Measurements from ENCODE around the gene BYSL. TPM values are rescaled to one million over a fixed set of nuclear protein-coding genes. Genes with fewer than 3 reads are reported as not detected.

BYSL gene
- total RNA-seq, 1 donor from 2014 or later, result 32.8 TPM

GRCh38 chr6:41934278-41935192 lies 13.2 kb downstream of the BYSL start:
- no peak for TF ChIP-seq CTCF (IDR thresholded peaks at IDR 0.05; ENCODE audit: unreplicated experiment)
- H3K4me1 Mint-ChIP-seq, result peaks cover 27% of the 10 kb centered on the region
- no peak for DNase-seq (ENCODE audit: low spot score in 2 of 2, unreplicated experiment in 2 of 2)
- no peaks in the 10 kb centered on the region for H3K9me3 Mint-ChIP-seq
- peaks cover 21% of the 10 kb centered on the region for H3K36me3 Mint-ChIP-seq
- no peaks in the 10 kb centered on the region for H3K27me3 Mint-ChIP-seq (ENCODE audit: low read depth)
- no peak overlapping the region for H3K4me3 Mint-ChIP-seq
- H3K27ac Mint-ChIP-seq, result peak overlapping the region; percentile 12

GRCh38 chr6:41935193-41935574 lies 13.9 kb downstream of the BYSL start:
- Mint-ChIP-seq H3K36me3 (peaks cover 21% of the 10 kb centered on the region), H3K9me3 (no peaks in the 10 kb centered on the region), H3K27me3 (ENCODE audit: low read depth) (no peaks in the 10 kb centered on the region), H3K4me3 (no peak overlapping the region), H3K4me1 (peaks cover 34% of the 10 kb centered on the region), H3K27ac (no peak overlapping the region)
- TF ChIP-seq CTCF (IDR thresholded peaks at IDR 0.05; ENCODE audit: unreplicated experiment), result no peak
- DNase-seq (ENCODE audit: low spot score in 2 of 2, unreplicated experiment in 2 of 2), result no peak

- DNase-seq (ENCODE audit: low spot score in 2 of 2, unreplicated experiment in 2 of 2), result no peak
- Mint-ChIP-seq H3K27me3 (ENCODE audit: low read depth) (no peaks in the 10 kb centered on the region), H3K9me3 (no peaks in the 10 kb centered on the region), H3K4me3 (no peak overlapping the region), H3K4me1 (peaks cover 37% of the 10 kb centered on the region), H3K36me3 (peaks cover 21% of the 10 kb centered on the region), H3K27ac (no peak overlapping the region)
- no peak for TF ChIP-seq CTCF (IDR thresholded peaks at IDR 0.05; ENCODE audit: unreplicated experiment)
These were observed 14.4 kb downstream of the BYSL start for GRCh38 chr6:41935685-41936072.

GRCh38 chr6:41936073-41936837 lies 15.0 kb downstream of the BYSL start:
- DNase-seq (ENCODE audit: low spot score in 2 of 2, unreplicated experiment in 2 of 2), result peak in 1 of 2 experiments; percentile 53
- Mint-ChIP-seq H3K36me3 (peaks cover 19% of the 10 kb centered on the region), H3K4me1 (peaks cover 37% of the 10 kb centered on the region), H3K27me3 (ENCODE audit: low read depth) (no peaks in the 10 kb centered on the region), H3K27ac (no peak overlapping the region), H3K4me3 (no peak overlapping the region), H3K9me3 (no peaks in the 10 kb centered on the region)
- peak; percentile 75 for TF ChIP-seq CTCF (IDR thresholded peaks at IDR 0.05; ENCODE audit: unreplicated experiment)

- Mint-ChIP-seq H3K4me1 (peaks cover 43% of the 10 kb centered on the region), H3K4me3 (no peak overlapping the region), H3K27me3 (ENCODE audit: low read depth) (no peaks in the 10 kb centered on the region), H3K9me3 (no peaks in the 10 kb centered on the region), H3K36me3 (peaks cover 14% of the 10 kb centered on the region), H3K27ac (no peak overlapping the region)
- no peak for DNase-seq (ENCODE audit: low spot score in 2 of 2, unreplicated experiment in 2 of 2)
- no peak for TF ChIP-seq CTCF (IDR thresholded peaks at IDR 0.05; ENCODE audit: unreplicated experiment)
These were observed 16.2 kb downstream of the BYSL start for GRCh38 chr6:41937472-41937860.
